GM19468 (cell line): ENCODE measurements around the gene CEACAM5.
"Not testable (repeated sequence)": the region's sequence is repeated elsewhere in the genome, so short reads cannot be mapped to it uniquely, and the experiment has no call there.

Experiments used
- ATAC-seq: cut with Tn5 transposase; IDR thresholded peaks from one replicate; pipeline ENCODE4 v1.9.1; 2021; ENCODE audit warnings: mild to moderate bottlenecking, moderate library complexity, moderate number of reproducible peaks; ENCODE audit not compliant: unreplicated experiment; ENCODE audit errors: extremely low read depth

CEACAM5 gene

DNA sequence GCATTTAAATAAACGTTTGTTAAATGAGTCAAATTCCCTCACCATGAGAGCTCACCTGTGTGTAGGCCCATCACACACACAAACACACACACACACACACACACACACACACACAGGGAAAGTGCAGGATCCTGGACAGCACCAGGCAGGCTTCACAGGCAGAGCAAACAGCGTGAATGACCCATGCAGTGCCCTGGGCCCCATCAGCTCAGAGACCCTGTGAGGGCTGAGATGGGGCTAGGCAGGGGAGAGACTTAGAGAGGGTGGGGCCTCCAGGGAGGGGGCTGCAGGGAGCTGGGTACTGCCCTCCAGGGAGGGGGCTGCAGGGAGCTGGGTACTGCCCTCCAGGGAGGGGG is 8.5 kb upstream of the CEACAM5 start:
- no peak for ATAC-seq

DNA sequence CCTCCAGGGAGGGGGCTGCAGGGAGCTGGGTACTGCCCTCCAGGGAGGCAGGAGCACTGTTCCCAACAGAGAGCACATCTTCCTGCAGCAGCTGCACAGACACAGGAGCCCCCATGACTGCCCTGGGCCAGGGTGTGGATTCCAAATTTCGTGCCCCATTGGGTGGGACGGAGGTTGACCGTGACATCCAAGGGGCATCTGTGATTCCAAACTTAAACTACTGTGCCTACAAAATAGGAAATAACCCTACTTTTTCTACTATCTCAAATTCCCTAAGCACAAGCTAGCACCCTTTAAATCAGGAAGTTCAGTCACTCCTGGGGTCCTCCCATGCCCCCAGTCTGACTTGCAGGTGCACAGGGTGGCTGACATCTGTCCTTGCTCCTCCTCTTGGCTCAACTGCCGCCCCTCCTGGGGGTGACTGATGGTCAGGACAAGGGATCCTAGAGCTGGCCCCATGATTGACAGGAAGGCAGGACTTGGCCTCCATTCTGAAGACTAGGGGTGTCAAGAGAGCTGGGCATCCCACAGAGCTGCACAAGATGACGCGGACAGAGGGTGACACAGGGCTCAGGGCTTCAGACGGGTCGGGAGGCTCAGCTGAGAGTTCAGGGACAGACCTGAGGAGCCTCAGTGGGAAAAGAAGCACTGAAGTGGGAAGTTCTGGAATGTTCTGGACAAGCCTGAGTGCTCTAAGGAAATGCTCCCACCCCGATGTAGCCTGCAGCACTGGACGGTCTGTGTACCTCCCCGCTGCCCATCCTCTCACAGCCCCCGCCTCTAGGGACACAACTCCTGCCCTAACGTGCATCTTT is 7.8 kb upstream of the CEACAM5 start:
- no peak for ATAC-seq

DNA sequence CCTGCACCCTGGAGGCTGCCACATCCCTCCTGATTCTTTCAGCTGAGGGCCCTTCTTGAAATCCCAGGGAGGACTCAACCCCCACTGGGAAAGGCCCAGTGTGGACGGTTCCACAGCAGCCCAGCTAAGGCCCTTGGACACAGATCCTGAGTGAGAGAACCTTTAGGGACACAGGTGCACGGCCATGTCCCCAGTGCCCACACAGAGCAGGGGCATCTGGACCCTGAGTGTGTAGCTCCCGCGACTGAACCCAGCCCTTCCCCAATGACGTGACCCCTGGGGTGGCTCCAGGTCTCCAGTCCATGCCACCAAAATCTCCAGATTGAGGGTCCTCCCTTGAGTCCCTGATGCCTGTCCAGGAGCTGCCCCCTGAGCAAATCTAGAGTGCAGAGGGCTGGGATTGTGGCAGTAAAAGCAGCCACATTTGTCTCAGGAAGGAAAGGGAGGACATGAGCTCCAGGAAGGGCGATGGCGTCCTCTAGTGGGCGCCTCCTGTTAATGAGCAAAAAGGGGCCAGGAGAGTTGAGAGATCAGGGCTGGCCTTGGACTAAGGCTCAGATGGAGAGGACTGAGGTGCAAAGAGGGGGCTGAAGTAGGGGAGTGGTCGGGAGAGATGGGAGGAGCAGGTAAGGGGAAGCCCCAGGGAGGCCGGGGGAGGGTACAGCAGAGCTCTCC is 6.9 kb upstream of the CEACAM5 start:
- ATAC-seq = no peak

DNA sequence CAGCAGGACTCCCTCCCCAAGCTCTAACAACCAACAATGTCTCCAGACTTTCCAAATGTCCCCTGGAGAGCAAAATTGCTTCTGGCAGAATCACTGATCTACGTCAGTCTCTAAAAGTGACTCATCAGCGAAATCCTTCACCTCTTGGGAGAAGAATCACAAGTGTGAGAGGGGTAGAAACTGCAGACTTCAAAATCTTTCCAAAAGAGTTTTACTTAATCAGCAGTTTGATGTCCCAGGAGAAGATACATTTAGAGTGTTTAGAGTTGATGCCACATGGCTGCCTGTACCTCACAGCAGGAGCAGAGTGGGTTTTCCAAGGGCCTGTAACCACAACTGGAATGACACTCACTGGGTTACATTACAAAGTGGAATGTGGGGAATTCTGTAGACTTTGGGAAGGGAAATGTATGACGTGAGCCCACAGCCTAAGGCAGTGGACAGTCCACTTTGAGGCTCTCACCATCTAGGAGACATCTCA is 6.2 kb upstream of the CEACAM5 start:
- no peak for ATAC-seq

DNA sequence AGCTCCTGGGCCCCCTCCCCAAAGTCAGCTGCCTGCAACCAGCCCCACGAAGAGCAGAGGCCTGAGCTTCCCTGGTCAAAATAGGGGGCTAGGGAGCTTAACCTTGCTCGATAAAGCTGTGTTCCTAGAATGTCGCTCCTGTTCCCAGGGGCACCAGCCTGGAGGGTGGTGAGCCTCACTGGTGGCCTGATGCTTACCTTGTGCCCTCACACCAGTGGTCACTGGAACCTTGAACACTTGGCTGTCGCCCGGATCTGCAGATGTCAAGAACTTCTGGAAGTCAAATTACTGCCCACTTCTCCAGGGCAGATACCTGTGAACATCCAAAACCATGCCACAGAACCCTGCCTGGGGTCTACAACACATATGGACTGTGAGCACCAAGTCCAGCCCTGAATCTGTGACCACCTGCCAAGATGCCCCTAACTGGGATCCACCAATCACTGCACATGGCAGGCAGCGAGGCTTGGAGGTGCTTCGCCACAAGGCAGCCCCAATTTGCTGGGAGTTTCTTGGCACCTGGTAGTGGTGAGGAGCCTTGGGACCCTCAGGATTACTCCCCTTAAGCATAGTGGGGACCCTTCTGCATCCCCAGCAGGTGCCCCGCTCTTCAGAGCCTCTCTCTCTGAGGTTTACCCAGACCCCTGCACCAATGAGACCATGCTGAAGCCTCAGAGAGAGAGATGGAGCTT is 4.7 kb upstream of the CEACAM5 start:
- ATAC-seq = no peak

DNA sequence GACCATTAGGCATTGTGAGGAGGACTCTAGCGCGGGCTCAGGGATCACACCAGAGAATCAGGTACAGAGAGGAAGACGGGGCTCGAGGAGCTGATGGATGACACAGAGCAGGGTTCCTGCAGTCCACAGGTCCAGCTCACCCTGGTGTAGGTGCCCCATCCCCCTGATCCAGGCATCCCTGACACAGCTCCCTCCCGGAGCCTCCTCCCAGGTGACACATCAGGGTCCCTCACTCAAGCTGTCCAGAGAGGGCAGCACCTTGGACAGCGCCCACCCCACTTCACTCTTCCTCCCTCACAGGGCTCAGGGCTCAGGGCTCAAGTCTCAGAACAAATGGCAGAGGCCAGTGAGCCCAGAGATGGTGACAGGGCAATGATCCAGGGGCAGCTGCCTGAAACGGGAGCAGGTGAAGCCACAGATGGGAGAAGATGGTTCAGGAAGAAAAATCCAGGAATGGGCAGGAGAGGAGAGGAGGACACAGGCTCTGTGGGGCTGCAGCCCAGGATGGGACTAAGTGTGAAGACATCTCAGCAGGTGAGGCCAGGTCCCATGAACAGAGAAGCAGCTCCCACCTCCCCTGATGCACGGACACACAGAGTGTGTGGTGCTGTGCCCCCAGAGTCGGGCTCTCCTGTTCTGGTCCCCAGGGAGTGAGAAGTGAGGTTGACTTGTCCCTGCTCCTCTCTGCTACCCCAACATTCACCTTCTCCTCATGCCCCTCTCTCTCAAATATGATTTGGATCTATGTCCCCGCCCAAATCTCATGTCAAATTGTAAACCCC is 2.8 kb upstream of the CEACAM5 start:
- ATAC-seq = no peak

DNA sequence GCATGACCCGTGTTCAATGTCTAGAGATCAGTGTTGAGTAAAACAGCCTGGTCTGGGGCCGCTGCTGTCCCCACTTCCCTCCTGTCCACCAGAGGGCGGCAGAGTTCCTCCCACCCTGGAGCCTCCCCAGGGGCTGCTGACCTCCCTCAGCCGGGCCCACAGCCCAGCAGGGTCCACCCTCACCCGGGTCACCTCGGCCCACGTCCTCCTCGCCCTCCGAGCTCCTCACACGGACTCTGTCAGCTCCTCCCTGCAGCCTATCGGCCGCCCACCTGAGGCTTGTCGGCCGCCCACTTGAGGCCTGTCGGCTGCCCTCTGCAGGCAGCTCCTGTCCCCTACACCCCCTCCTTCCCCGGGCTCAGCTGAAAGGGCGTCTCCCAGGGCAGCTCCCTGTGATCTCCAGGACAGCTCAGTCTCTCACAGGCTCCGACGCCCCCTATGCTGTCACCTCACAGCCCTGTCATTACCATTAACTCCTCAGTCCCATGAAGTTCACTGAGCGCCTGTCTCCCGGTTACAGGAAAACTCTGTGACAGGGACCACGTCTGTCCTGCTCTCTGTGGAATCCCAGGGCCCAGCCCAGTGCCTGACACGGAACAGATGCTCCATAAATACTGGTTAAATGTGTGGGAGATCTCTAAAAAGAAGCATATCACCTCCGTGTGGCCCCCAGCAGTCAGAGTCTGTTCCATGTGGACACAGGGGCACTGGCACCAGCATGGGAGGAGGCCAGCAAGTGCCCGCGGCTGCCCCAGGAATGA is 1.5 kb upstream of the CEACAM5 start:
- no peak for ATAC-seq

DNA sequence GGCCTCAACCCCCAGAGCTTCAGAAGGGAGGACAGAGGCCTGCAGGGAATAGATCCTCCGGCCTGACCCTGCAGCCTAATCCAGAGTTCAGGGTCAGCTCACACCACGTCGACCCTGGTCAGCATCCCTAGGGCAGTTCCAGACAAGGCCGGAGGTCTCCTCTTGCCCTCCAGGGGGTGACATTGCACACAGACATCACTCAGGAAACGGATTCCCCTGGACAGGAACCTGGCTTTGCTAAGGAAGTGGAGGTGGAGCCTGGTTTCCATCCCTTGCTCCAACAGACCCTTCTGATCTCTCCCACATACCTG is 969 bp upstream of the CEACAM5 start:
- no peak for ATAC-seq

DNA sequence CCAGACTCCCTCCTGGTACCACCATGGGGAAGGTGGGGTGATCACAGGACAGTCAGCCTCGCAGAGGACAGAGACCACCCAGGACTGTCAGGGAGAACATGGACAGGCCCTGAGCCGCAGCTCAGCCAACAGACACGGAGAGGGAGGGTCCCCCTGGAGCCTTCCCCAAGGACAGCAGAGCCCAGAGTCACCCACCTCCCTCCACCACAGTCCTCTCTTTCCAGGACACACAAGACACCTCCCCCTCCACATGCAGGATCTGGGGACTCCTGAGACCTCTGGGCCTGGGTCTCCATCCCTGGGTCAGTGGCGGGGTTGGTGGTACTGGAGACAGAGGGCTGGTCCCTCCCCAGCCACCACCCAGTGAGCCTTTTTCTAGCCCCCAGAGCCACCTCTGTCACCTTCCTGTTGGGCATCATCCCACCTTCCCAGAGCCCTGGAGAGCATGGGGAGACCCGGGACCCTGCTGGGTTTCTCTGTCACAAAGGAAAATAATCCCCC is 505 bp upstream of the CEACAM5 start:
- ATAC-seq = no peak

DNA sequence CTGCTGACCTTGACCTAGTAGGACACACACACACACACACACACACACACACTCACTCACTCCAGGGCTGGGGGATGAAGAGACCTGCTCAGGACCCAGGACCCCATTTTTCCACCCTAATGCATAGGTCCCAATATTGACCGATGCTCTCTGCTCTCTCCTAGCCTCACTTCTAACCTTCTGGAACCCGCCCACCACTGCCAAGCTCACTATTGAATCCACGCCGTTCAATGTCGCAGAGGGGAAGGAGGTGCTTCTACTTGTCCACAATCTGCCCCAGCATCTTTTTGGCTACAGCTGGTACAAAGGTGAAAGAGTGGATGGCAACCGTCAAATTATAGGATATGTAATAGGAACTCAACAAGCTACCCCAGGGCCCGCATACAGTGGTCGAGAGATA is 1.1 kb downstream of the CEACAM5 start:
- ATAC-seq = not testable (repeated sequence)

DNA sequence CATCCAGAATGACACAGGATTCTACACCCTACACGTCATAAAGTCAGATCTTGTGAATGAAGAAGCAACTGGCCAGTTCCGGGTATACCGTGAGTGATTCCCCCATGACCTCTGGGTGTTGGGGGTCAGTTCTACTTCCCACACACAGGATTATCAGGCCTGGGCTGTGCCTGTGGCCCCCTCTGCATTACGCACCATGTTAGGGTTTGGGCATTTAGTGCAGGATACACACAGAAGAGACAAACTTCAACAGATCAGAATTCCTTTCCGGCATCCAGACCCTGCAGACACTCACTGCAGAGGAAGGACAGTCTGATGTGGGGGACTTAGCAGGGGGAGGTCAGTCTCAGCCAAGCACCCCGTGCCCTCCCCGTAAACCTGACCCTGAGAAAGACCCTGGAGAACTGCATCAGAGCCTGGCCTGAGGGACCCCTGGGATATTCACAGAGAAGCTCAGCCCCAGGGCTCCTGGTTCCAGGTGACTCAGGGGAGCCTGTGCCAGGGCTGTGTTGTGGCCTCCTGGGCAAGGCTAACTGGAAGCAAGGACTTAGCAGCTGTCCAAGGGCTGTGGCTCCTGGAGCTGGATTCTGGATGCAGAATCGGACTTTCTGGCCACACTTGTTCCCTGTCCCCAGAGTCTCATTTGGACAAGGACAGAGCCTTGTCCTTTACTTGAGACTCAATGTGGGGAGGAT is 1.7 kb downstream of the CEACAM5 start:
- no peak for ATAC-seq

DNA sequence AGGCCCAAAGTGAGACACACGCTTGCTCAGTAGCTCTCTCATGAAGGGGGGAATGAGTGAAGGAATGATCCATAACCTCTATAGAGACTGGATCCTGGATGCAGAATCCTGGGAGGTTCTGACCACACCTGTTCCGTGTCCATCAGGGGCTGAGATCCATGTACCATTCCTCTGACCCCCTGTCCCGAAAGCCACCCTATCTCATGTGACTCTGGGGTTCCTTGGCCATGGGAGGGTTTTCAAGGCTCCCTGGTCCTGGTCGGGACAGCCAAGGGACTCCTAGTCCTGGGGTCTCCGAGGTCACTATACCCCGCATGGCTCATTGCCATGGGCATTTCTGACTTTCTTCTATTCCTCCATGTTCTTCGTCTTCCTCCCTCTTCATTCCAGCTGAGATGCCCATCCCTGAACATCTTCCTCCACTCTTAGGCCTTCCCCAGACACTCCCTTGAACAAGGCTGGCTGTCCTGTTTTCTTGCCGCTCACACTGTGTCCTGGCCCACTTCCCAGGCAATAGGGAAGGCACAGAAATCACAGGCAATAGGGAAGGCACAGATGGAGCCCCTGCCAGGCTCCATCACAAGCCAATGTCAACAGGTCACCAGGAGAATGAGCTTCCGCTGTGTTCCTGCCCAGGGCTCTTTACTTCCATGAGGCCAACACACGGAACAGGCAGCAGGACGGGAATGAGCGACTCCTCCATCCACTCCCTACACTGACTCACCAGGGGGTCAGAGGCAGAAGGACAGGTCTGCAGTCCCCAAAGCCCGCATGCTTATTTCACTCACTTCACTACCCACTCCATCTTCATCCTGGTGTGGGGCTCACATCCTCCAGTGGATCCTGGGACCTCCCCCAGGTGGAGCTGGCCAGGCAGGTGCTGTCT is 3.2 kb downstream of the CEACAM5 start:
- ATAC-seq = no peak

DNA sequence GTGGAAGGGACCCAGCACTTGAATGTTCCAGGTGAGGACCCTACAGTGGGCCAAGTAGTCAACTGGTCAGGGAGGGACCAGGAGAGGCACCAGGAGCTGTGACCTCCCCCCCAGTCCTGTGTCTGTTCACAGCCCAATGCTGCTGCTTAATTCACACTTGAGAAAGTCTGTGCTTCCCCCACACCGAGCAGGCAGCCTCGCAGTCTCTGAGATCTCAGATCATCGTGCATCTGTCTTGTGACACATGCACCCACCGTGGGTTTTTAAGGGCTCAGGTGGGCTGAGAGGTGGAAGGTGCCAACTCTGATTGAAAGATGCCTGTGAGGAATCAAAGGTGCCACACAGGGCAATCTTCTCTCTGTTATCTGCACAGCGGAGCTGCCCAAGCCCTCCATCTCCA is 6.2 kb downstream of the CEACAM5 start:
- no peak for ATAC-seq

DNA sequence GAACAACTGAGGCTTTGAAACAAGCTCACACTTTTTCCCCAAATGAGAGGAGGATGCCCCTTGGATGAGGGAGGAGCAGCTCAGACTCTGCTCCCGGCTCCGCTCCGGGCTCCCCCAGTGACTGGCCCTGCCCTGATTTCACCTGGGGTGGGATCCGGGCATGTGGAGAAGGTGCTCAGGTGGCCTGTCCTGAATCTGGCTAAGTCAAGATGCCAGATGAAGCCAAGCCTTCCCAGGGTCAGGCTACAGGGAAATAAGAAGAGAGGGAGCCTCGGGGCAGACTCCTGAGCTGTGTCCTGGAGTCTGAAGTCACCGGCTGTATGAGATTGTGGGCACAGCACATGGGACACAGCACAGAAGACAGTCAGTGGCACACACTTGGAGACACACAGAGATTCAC is 10.3 kb downstream of the CEACAM5 start:
- ATAC-seq = no peak

DNA sequence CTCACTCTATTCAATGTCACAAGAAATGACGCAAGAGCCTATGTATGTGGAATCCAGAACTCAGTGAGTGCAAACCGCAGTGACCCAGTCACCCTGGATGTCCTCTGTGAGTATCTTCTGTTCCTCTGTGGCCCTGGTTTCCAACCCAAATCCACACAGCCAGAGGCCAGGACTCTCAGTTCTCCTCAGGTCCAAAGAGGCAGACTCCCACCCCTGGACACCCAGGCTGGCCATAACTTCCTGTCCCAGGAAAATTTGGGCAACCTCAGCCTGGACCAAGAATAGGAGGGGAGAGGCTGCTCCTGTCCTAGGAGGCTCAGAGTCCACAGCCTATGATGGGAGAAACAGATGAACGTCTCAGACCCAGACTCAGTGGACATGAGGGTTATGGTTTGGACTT is 11.7 kb downstream of the CEACAM5 start:
- ATAC-seq = no peak

DNA sequence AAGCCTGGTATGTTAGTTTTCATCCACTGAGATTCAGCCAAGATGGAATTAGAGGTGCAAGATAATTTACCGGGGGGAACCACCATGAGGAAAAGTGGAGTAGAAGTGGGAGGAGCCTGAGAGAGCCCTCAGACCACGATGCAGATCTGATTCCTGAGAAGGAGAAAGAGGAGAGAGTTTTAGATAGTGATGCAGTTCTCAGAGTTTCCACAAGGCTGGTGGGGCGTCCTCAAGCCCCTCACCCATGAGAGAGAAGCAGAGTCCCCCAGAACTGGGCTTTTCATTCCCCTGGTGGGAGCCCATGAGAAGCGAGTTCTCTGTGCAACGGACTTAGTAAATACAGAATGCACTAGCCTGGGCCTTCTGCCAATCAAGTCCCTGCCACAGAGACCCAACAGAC is 18.1 kb downstream of the CEACAM5 start:
- no peak for ATAC-seq

DNA sequence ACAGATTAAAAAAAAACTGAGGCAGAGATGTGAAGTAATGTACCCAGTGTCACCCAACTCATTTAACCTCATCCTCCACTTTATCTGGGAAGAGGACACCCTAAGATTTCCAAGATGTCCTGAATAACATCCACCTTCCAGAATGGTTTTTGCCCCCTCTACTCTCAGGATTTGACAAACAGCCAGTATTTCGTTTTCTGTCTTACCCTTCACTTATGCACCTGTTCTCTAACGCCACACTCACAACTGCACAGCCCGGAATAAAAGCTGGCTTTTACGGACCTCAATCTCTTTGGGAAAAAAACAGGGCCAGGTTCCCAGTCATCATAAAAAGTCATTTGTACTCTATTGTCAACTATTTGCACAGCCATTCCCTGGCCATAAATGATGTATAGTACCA is 25.7 kb downstream of the CEACAM5 start:
- no peak for ATAC-seq

DNA sequence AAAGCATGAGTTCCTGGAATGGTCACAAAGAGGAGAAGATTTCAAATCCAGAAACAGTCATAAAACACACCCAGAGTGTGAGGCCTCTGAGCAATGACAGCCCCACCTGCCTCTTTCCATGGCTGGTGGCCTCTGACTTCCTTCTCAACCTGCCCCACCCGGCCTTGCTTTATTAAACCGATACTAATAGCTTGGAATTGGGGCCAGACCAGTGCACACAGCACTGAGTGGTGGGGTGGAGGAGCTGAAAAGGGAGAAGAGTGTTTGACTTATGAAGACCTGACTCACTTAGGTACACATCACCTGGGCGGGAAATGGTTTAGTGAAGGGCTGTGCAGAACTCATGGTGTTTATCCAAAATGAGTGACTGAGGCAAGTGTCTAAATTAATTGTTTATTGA is 26.2 kb downstream of the CEACAM5 start:
- no peak for ATAC-seq
